H1 (cell line): ENCODE measurements around the gene AP1G2. TPM values are rescaled to one million over a fixed set of nuclear protein-coding genes. Genes with fewer than 3 reads are reported as not detected.

Experiments used
- CTCF ChIA-PET: fragments of 300-600 bp; sonication (Branson Sonifier 250); formaldehyde crosslinking; loops from one replicate; lab custom pipeline; 2021; ENCODE audit not compliant: partially characterized antibody; lab: Charles Lee
- POLR2A ChIA-PET: fragments of 300-600 bp; sonication (Branson Sonifier 250); formaldehyde crosslinking; loops from one replicate; lab custom pipeline; 2021; ENCODE audit warnings: inconsistent platforms; ENCODE audit not compliant: partially characterized antibody; lab: Charles Lee
- DNase-seq, 2 experiments: peaks; one replicate each; pipeline versions ENCODE4 v3.0.0 to v3.0.0-alpha.2; 2010 to 2022; ENCODE audit warnings: low spot score in 2 of 2, low read depth in 1 of 2, mixed read lengths in 1 of 2
- FAIRE-seq: peaks from 2 replicates; lab custom pipeline; 2011; peaks lifted over from hg19 to GRCh38; lab: Jason Lieb, UNC
- H2AFZ ChIP-seq: 2 replicates; pipeline ENCODE4 v1.8.1; 2012; ENCODE audit warnings: low read length, inconsistent platforms
- H2AK5ac ChIP-seq: 2 replicates; pipeline ENCODE4 v1.6.1; 2013; ENCODE audit warnings: low read depth, low read length
- H2BK120ac ChIP-seq: replicated peaks from 2 replicates; pipeline ENCODE3; 2013; ENCODE audit warnings: low read depth, low read length, inconsistent platforms
- H2BK12ac ChIP-seq: 2 replicates; pipeline ENCODE4 v1.6.1; 2013; ENCODE audit warnings: low read depth, low read length
- H2BK15ac ChIP-seq: 2 replicates; pipeline ENCODE4 v1.6.1; 2013; ENCODE audit warnings: low read length
- H2BK20ac ChIP-seq: 2 replicates; pipeline ENCODE4 v1.6.1; 2013; ENCODE audit warnings: low read length
- H2BK5ac ChIP-seq: 2 replicates; pipeline ENCODE4 v1.6.1; 2013; ENCODE audit warnings: low read depth, low read length
- H3K14ac ChIP-seq: 2 replicates; pipeline ENCODE4 v1.6.1; 2013; ENCODE audit warnings: inconsistent platforms; ENCODE audit not compliant: insufficient read length
- H3K18ac ChIP-seq: 2 replicates; pipeline ENCODE4 v1.6.1; 2013; ENCODE audit warnings: low read length; ENCODE audit errors: extremely low read depth
- H3K23ac ChIP-seq: 2 replicates; pipeline ENCODE4 v1.6.1; 2013; ENCODE audit warnings: inconsistent platforms; ENCODE audit not compliant: insufficient read length
- H3K23me2 ChIP-seq: 2 replicates; pipeline ENCODE4 v1.6.1; 2013; ENCODE audit warnings: low read depth, low read length
- H3K27ac ChIP-seq: 2 replicates; pipeline ENCODE4 v1.6.1; 2011; ENCODE audit warnings: low read depth, low read length, inconsistent platforms
- H3K27me3 ChIP-seq, 4 experiments: replicated peaks in 1 of 4; 1 replicate in 1 of 4; 2 replicates in 3 of 4; pipeline versions ENCODE4 v1.6.1 to v1.8.1; 2011 to 2013; ENCODE audit warnings: low read length in 3 of 4, mild to moderate bottlenecking in 3 of 4, inconsistent platforms in 2 of 4, mixed read lengths in 2 of 4, moderate library complexity in 1 of 4; ENCODE audit not compliant: control insufficient read depth in 3 of 4, insufficient read depth in 3 of 4; ENCODE audit errors: extremely low read depth in 1 of 4
- H3K36me3 ChIP-seq, 4 experiments: 2 replicates each; pipeline versions ENCODE4 v1.6.1 to v1.8.1; 2011 to 2013; ENCODE audit warnings: mild to moderate bottlenecking in 4 of 4, low read length in 3 of 4, moderate library complexity in 2 of 4, control low read depth in 1 of 4, inconsistent platforms in 1 of 4; ENCODE audit not compliant: insufficient read depth in 4 of 4, control insufficient read depth in 2 of 4
- H3K4ac ChIP-seq: replicated peaks from 2 replicates; pipeline ENCODE3; 2013; ENCODE audit warnings: low read length, low read depth, mixed read lengths, inconsistent platforms; ENCODE audit not compliant: insufficient read length
- H3K4me1 ChIP-seq, 4 experiments: replicated peaks in 1 of 4; 1 replicate in 1 of 4; 2 replicates in 3 of 4; pipeline versions ENCODE4 v1.6.1 to v1.8.1; 2011 to 2013; ENCODE audit warnings: low read length in 3 of 4, inconsistent platforms in 2 of 4, mixed read lengths in 1 of 4; ENCODE audit not compliant: insufficient read depth in 4 of 4, control insufficient read depth in 3 of 4
- H3K4me2 ChIP-seq, 2 experiments: 2 replicates each; pipeline versions ENCODE4 v1.6.1 to v1.8.1; 2011 to 2013; ENCODE audit warnings: low read depth in 2 of 2, low read length in 2 of 2, control low read depth in 1 of 2, inconsistent platforms in 1 of 2, mild to moderate bottlenecking in 1 of 2; ENCODE audit not compliant: insufficient read depth in 1 of 2
- H3K4me3 ChIP-seq, 4 experiments: fragments of 200-600, 300-600 bp in 1 of 4; sonication (generic), shearing (Covaris generic), sonication (Bioruptor Twin) in 1 of 4; 2 replicates each; pipeline versions ENCODE4 v1.5.1 to v1.8.1; 2011 to 2016; ENCODE audit warnings: low read length in 4 of 4, low read depth in 3 of 4, control low read depth in 2 of 4, inconsistent platforms in 2 of 4, mild to moderate bottlenecking in 2 of 4, mixed read lengths in 1 of 4, moderate library complexity in 1 of 4; ENCODE audit not compliant: insufficient read depth in 2 of 4; ENCODE audit errors: extremely low read depth in 1 of 4
- H3K56ac ChIP-seq: replicated peaks from 2 replicates; pipeline ENCODE3; 2013; ENCODE audit warnings: low read depth, mild to moderate bottlenecking, mixed read lengths, low read length, inconsistent platforms; ENCODE audit not compliant: insufficient read length
- H3K79me1 ChIP-seq: 2 replicates; pipeline ENCODE4 v1.6.1; 2013; ENCODE audit warnings: low read depth, low read length, control low read depth
- H3K79me2 ChIP-seq, 2 experiments: 2 replicates each; pipeline versions ENCODE4 v1.6.1 to v1.8.1; 2012 to 2013; ENCODE audit warnings: low read length in 2 of 2, mild to moderate bottlenecking in 2 of 2, inconsistent platforms in 1 of 2; ENCODE audit not compliant: insufficient read depth in 2 of 2, control insufficient read depth in 1 of 2
- H3K9ac ChIP-seq, 4 experiments: replicated peaks in 1 of 4; 1 replicate in 1 of 4; 2 replicates in 3 of 4; pipeline versions ENCODE4 v1.6.1 to v1.8.1; 2011 to 2013; ENCODE audit warnings: low read depth in 3 of 4, low read length in 3 of 4, control low read depth in 2 of 4, mild to moderate bottlenecking in 2 of 4, moderate library complexity in 2 of 4, inconsistent platforms in 1 of 4; ENCODE audit errors: extremely low read depth in 1 of 4
- H3K9me3 ChIP-seq, 2 experiments: 2 replicates each; pipeline versions ENCODE4 v1.6.1 to v1.8.1; 2012 to 2013; ENCODE audit warnings: mild to moderate bottlenecking in 2 of 2, moderate library complexity in 2 of 2, control low read depth in 1 of 2, inconsistent platforms in 1 of 2, low read depth in 1 of 2, low read length in 1 of 2, mixed read lengths in 1 of 2; ENCODE audit not compliant: insufficient read depth in 2 of 2
- H4K20me1 ChIP-seq, 2 experiments: replicated peaks in 1 of 2; 2 replicates each; pipeline versions ENCODE3 to v1.8.1; 2011 to 2013; ENCODE audit warnings: inconsistent platforms in 2 of 2, low read length in 2 of 2, mild to moderate bottlenecking in 1 of 2; ENCODE audit not compliant: insufficient read depth in 2 of 2, control insufficient read depth in 1 of 2
- H4K5ac ChIP-seq: 2 replicates; pipeline ENCODE4 v1.6.1; 2013; ENCODE audit warnings: low read length, low read depth, mixed read lengths, inconsistent platforms; ENCODE audit not compliant: insufficient read length
- H4K8ac ChIP-seq: 2 replicates; pipeline ENCODE4 v1.8.0; 2013; ENCODE audit warnings: mild to moderate bottlenecking, moderate library complexity, low read length, inconsistent platforms; ENCODE audit not compliant: insufficient read depth; ENCODE audit errors: extremely low read depth
- H4K91ac ChIP-seq: replicated peaks from 2 replicates; pipeline ENCODE3; 2013; ENCODE audit warnings: low read length, mixed read lengths, inconsistent platforms; ENCODE audit not compliant: insufficient read length
- BACH1 ChIP-seq: IDR thresholded peaks from 2 replicates; pipeline ENCODE4 v1.6.1; 2012; ENCODE audit warnings: low read length, improper control_type of control experiment
- CBX8 ChIP-seq: fragments of 300-800, 300-1000 bp; sonication (generic); IDR thresholded peaks from 2 replicates; pipeline ENCODE4 v1.7.1; 2016; ENCODE audit warnings: low read depth, low read length, borderline replicate concordance
- CHD1 ChIP-seq: IDR thresholded peaks from 2 replicates; pipeline ENCODE4 v1.6.1; 2012; ENCODE audit warnings: low read depth, low read length, improper control_type of control experiment
- CTCF ChIP-seq, 3 experiments: IDR thresholded peaks; 1 replicate in 2 of 3; 2 replicates in 1 of 3; pipeline versions ENCODE4 v1.5.1 to v1.6.1; 2011; ENCODE audit warnings: low read length in 3 of 3, mild to moderate bottlenecking in 3 of 3, inconsistent platforms in 2 of 3, low read depth in 1 of 3, moderate library complexity in 1 of 3; ENCODE audit not compliant: insufficient read depth in 1 of 3; ENCODE audit errors: control extremely low read depth in 1 of 3
- EZH2 ChIP-seq: fragments of 200-600 bp; sonication (generic); IDR thresholded peaks from 2 replicates; pipeline ENCODE4 v1.7.1; 2012; ENCODE audit warnings: low read depth, mild to moderate bottlenecking, moderate library complexity, low read length, inconsistent platforms; ENCODE audit not compliant: severe bottlenecking
- HDAC2 ChIP-seq, 2 experiments: fragments of 300-600 bp in 1 of 2; sonication (generic) in 1 of 2; IDR thresholded peaks; 2 replicates each; pipeline ENCODE4 v1.6.1; 2011 to 2012; ENCODE audit warnings: low read depth in 2 of 2, low read length in 2 of 2, mild to moderate bottlenecking in 2 of 2, moderate library complexity in 2 of 2, borderline replicate concordance in 1 of 2, inconsistent platforms in 1 of 2
- NANOG ChIP-seq: IDR thresholded peaks from 2 replicates; pipeline ENCODE4 v1.6.1; 2011; ENCODE audit warnings: low read length, low read depth, mild to moderate bottlenecking, inconsistent platforms; ENCODE audit not compliant: insufficient read depth, poor library complexity, severe bottlenecking
- PHF8 ChIP-seq: fragments of 200-600 bp; sonication (generic); conservative IDR thresholded peaks from 2 replicates; pipeline ENCODE4 v1.7.1; 2012; ENCODE audit warnings: low read depth, mild to moderate bottlenecking, inconsistent platforms, low read length, moderate library complexity
- SP1 ChIP-seq: IDR thresholded peaks from 2 replicates; pipeline ENCODE4 v1.6.1; 2011; ENCODE audit warnings: low read depth, low read length
- SP2 ChIP-seq: IDR thresholded peaks from 2 replicates; pipeline ENCODE4 v1.6.1; 2012; ENCODE audit warnings: mild to moderate bottlenecking, low read length, inconsistent platforms
- TBP ChIP-seq: IDR thresholded peaks from 2 replicates; pipeline ENCODE4 v1.6.1; 2011; ENCODE audit warnings: low read depth, low read length, improper control_type of control experiment
- ZNF274 ChIP-seq: IDR thresholded peaks from 2 replicates; pipeline ENCODE4 v1.7.0; 2012; ENCODE audit warnings: low read length, borderline replicate concordance; ENCODE audit errors: extremely low read depth
- WGBS, 2 experiments: shearing (Covaris generic) in 1 of 2; methylation state at CpG; one replicate each; pipeline versions ENCODE4 v1.1.6 to v1.1.7; 2013 to 2015; ENCODE audit warnings: low lambda C conversion rate in 2 of 2, mixed read lengths in 2 of 2, inconsistent platforms in 1 of 2, low coverage in 1 of 2, missing lambda C conversion rate in 1 of 2; ENCODE audit not compliant: insufficient replicate concordance in 2 of 2, insufficient coverage in 1 of 2, insufficient read length in 1 of 2; ENCODE audit errors: extremely low coverage in 1 of 2, missing lambda C conversion rate in 1 of 2; 5-methylcytosine and 5-hydroxymethylcytosine counted together
- polyA plus RNA-seq, 7 experiments: library from polyadenylated mRNA; depleted of rRNA in 3 of 7; stranded (reverse) in 5 of 7; unstranded in 2 of 7; fragments of >200 nt in 5 of 7; fragments of 200-250 nt in 2 of 7; gene quantifications; 1 replicate in 5 of 7; 2 replicates in 1 of 7; 4 replicates in 1 of 7; pipeline versions ENCODE4 v1.2.1 to v1.2.3, GENCODE V29; 2011 to 2013; ENCODE audit warnings: missing spikeins in 2 of 7, mixed read lengths in 2 of 7
- total RNA-seq: library from RNA; stranded (reverse); fragmentation: NEBNext Ultra II Directional; extraction: Animal tissue kit (Norgen Biotek cat#: 25700); gene quantifications from 2 replicates; pipeline ENCODE4 v1.2.1, GENCODE V29; 2021

Gene AP1G2
- total and polyA plus RNA-seq, 2 of the 8 experiments (the other 6 are each of a cell fraction or from before 2014, with no cell fraction given) = 70.9 to 134 TPM

GRCh38 chr14:23600322-23600707 lies 32.7 kb upstream of the AP1G2 start:
- H3K23ac ChIP-seq = no peak overlapping the region
- no peak overlapping the region for H3K4me2 ChIP-seq
- no peaks in the 10 kb centered on the region for H3K79me1 ChIP-seq
- no peak for TF ChIP-seq EZH2
- no peak for TF ChIP-seq BACH1
- TF ChIP-seq CTCF (IDR thresholded peaks at IDR 0.05; ENCODE audit: control extremely low read depth in 1 of 3, insufficient read depth in 1 of 3, low read depth in 1 of 3, low read length in 3 of 3) = no peak
- no peak for TF ChIP-seq NANOG
- TF ChIP-seq PHF8 = no peak
- TF ChIP-seq HDAC2 (IDR thresholded peaks at IDR 0.05; ENCODE audit: borderline replicate concordance in 1 of 2, low read depth in 2 of 2, low read length in 2 of 2) = no peak
- TF ChIP-seq CBX8 = no peak
- no peak for TF ChIP-seq SP2
- TF ChIP-seq SP1 = no peak
- TF ChIP-seq ZNF274 = no peak
- no peak for TF ChIP-seq TBP
- TF ChIP-seq CHD1 = no peak

More at GRCh38 chr14:23600322-23600707, 32.7 kb upstream of the AP1G2 start:
- Histone ChIP-seq H3K9me3 (no peaks in the 10 kb centered on the region), H3K56ac (no peak overlapping the region), H2BK5ac (no peak overlapping the region), H3K4me3 (no peak overlapping the region), H4K91ac (peak overlapping the region; percentile 19), H3K4ac (no peak overlapping the region), H2AK5ac (no peak overlapping the region), H3K9ac (no peak overlapping the region), H2BK12ac (no peak overlapping the region), H2BK15ac (no peak overlapping the region), H2BK20ac (no peak overlapping the region), H3K18ac (no peak overlapping the region), H3K23me2 (no peaks in the 10 kb centered on the region), H3K27ac (no peak overlapping the region), H3K14ac (no peak overlapping the region), H3K79me2 (no peaks in the 10 kb centered on the region), H4K8ac (no peak overlapping the region), H4K5ac (no peak overlapping the region), H4K20me1 (no peaks in the 10 kb centered on the region), H2AFZ (no peak overlapping the region), H3K4me1 (no peaks in the 10 kb centered on the region), H2BK120ac (no peak overlapping the region), H3K27me3 (no peaks in the 10 kb centered on the region), H3K36me3 (no peaks in the 10 kb centered on the region)
- ChIA-PET CTCF (no interaction called here), POLR2A (interaction anchor here (1.5 to 1.9 kb wide), 2 partner anchors 11 to 17 kb away, joined by 4 read pairs; no protein-coding TSS in a partner anchor)
- 77% methylated on average over 2 of the region's 2 CpGs; no CpG with 5 or more reads in 1 of the 2 experiments for WGBS, 2 experiments
- no peak for FAIRE-seq
- no peak for DNase-seq
